ENCODE data around the gene RTN4.
"Not testable (repeated sequence)": the region's sequence is repeated elsewhere in the genome, so short reads cannot be mapped to it uniquely, and the experiment has no call there.

RTN4 gene

GRCh38 chr2:55050100-55050994 is at the start of gene RTN4:
TSS of gene RTN4 (minus strand) at chr2:55050451. CDS start at chr2:55050300, 151 bp downstream.
- DNase-seq (ENCODE audit: low spot score) = peak; percentile 98

GRCh38 chr2:55099493-55099877 is 49.2 kb upstream of the RTN4 start:
- DNase-seq (ENCODE audit: low spot score) = no peak

- no peak for DNase-seq (ENCODE audit: low spot score)
Measured at GRCh38 chr2:55097461-55098410, 47.5 kb upstream of the RTN4 start.

- DNase-seq (ENCODE audit: low spot score) = no peak
Measured at GRCh38 chr2:55097082-55097460, 46.8 kb upstream of the RTN4 start.

GRCh38 chr2:55096586-55096985 is 46.3 kb upstream of the RTN4 start:
- no peak for DNase-seq (ENCODE audit: low spot score)

GRCh38 chr2:55093381-55093780 is 43.1 kb upstream of the RTN4 start:
- DNase-seq (ENCODE audit: low spot score) = no peak

GRCh38 chr2:55092439-55092838 is 42.2 kb upstream of the RTN4 start:
- DNase-seq (ENCODE audit: low spot score) = no peak

- not testable (repeated sequence) for DNase-seq (ENCODE audit: low spot score)
Measured at GRCh38 chr2:55091681-55092080, 41.4 kb upstream of the RTN4 start.

GRCh38 chr2:55090702-55091101 is 40.5 kb upstream of the RTN4 start:
- no peak for DNase-seq (ENCODE audit: low spot score)

- DNase-seq (ENCODE audit: low spot score) = no peak
Measured at GRCh38 chr2:55089726-55090125, 39.5 kb upstream of the RTN4 start.

GRCh38 chr2:55088400-55088799 is 38.1 kb upstream of the RTN4 start:
- DNase-seq (ENCODE audit: low spot score) = no peak

- DNase-seq (ENCODE audit: low spot score) = no peak
Measured at GRCh38 chr2:55087936-55088335, 37.7 kb upstream of the RTN4 start.

GRCh38 chr2:55087501-55087900 is 37.2 kb upstream of the RTN4 start:
- no peak for DNase-seq (ENCODE audit: low spot score)

- DNase-seq (ENCODE audit: low spot score) = no peak
Measured at GRCh38 chr2:55085113-55086040, 35.1 kb upstream of the RTN4 start.

GRCh38 chr2:55084641-55085040 is 34.4 kb upstream of the RTN4 start:
- no peak for DNase-seq (ENCODE audit: low spot score)

GRCh38 chr2:55080204-55080738 is 30.0 kb upstream of the RTN4 start:
- no peak for DNase-seq (ENCODE audit: low spot score)

- no peak for DNase-seq (ENCODE audit: low spot score)
Measured at GRCh38 chr2:55078956-55079355, 28.7 kb upstream of the RTN4 start.

GRCh38 chr2:55076721-55077120 is 26.5 kb upstream of the RTN4 start:
- DNase-seq (ENCODE audit: low spot score) = no peak

GRCh38 chr2:55076019-55076418 is 25.8 kb upstream of the RTN4 start:
- DNase-seq (ENCODE audit: low spot score) = not testable (repeated sequence)

GRCh38 chr2:55073000-55073983 is 23.0 kb upstream of the RTN4 start:
- no peak for DNase-seq (ENCODE audit: low spot score)

Data from germinal center (tissue), 1 donor.